HEK293 (cell line): ENCODE results near the gene AGRN.

ENCODE experiments used
- ATF2 ChIP-seq: fragments of 450-650 bp; formaldehyde crosslinking; IDR thresholded peaks from 2 replicates; pipeline ENCODE4 v1.5.1; 2016; ENCODE audit warnings: missing biosample characterization, missing genetic modification characterization, low read depth
- CTCF ChIP-seq: fragments of 450-650 bp; formaldehyde crosslinking; IDR thresholded peaks from 2 replicates; pipeline ENCODE4 v1.5.1; 2016; ENCODE audit warnings: missing biosample characterization, missing genetic modification characterization
- YY1 ChIP-seq: fragments of 450-650 bp; formaldehyde crosslinking; IDR thresholded peaks from 2 replicates; pipeline ENCODE4 v1.5.1; 2018; ENCODE audit warnings: missing biosample characterization, missing genetic modification characterization
- ZNF133 ChIP-seq: fragments of 450-650 bp; formaldehyde crosslinking; IDR thresholded peaks from 2 replicates; pipeline ENCODE4 v1.5.1; 2016; ENCODE audit warnings: missing biosample characterization, missing genetic modification characterization
- ZNF26 ChIP-seq: fragments of 450-650 bp; formaldehyde crosslinking; IDR thresholded peaks from 2 replicates; pipeline ENCODE4 v1.5.1; 2016; ENCODE audit warnings: missing biosample characterization, missing genetic modification characterization
- ZNF423 ChIP-seq: fragments of 450-650 bp; formaldehyde crosslinking; IDR thresholded peaks from 2 replicates; pipeline ENCODE4 v1.5.1; 2016; ENCODE audit warnings: missing biosample characterization, missing genetic modification characterization
- ZNF501 ChIP-seq: fragments of 450-650 bp; formaldehyde crosslinking; IDR thresholded peaks from 2 replicates; pipeline ENCODE4 v1.5.1; 2016; ENCODE audit warnings: missing biosample characterization, missing genetic modification characterization
- ZNF843 ChIP-seq: fragments of 450-650 bp; formaldehyde crosslinking; IDR thresholded peaks from 2 replicates; pipeline ENCODE4 v1.5.1; 2016; ENCODE audit warnings: missing biosample characterization, missing genetic modification characterization
- TF ChIP-seq, protein P1 (sequence below): fragments of 450-650 bp; formaldehyde crosslinking; IDR thresholded peaks from 2 replicates; pipeline ENCODE4 v1.5.1; 2016; ENCODE audit warnings: missing biosample characterization, missing genetic modification characterization
- TF ChIP-seq, protein P2 (sequence below): fragments of 450-650 bp; formaldehyde crosslinking; IDR thresholded peaks from 2 replicates; pipeline ENCODE4 v1.5.1; 2016; ENCODE audit warnings: missing biosample characterization, missing genetic modification characterization, low read depth

DNA sequence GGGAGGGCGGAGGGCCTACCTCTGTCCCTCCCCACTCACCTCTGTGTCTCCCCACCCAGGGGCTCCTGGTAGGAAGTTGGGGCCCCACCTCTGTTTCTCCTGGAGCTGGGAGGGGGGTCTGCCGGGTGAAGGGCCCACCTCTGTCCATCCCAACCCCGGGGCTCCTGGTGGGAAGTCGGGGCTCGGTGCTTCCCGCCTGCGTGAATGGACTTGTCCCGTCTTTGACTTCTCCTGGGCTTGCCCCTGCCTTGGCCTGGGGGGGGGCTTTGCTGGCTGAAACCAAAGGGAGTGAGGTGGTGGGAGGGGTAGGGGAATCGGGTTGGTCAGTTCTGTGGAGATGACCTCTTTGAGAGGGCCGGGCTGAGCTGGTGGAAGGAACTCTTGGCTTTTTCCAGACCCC is 5.8 kb downstream of the AGRN start:
- TF ChIP-seq CTCF (tag by site-specific recombination), result no peak
- no peak for TF ChIP-seq ZNF843 (tag by site-specific recombination)
- TF ChIP-seq ZNF423, result no peak
- TF ChIP-seq ZNF26 (tag by site-specific recombination), result no peak
- no peak for TF ChIP-seq ZNF133 (tag by site-specific recombination)
- no peak for TF ChIP-seq ZNF501
- TF ChIP-seq YY1 (tag by site-specific recombination), result no peak
- TF ChIP-seq, protein P1, sequence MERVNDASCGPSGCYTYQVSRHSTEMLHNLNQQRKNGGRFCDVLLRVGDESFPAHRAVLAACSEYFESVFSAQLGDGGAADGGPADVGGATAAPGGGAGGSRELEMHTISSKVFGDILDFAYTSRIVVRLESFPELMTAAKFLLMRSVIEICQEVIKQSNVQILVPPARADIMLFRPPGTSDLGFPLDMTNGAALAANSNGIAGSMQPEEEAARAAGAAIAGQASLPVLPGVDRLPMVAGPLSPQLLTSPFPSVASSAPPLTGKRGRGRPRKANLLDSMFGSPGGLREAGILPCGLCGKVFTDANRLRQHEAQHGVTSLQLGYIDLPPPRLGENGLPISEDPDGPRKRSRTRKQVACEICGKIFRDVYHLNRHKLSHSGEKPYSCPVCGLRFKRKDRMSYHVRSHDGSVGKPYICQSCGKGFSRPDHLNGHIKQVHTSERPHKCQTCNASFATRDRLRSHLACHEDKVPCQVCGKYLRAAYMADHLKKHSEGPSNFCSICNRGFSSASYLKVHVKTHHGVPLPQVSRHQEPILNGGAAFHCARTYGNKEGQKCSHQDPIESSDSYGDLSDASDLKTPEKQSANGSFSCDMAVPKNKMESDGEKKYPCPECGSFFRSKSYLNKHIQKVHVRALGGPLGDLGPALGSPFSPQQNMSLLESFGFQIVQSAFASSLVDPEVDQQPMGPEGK (tag by site-specific recombination), result no peak
- TF ChIP-seq ATF2 (tag by site-specific recombination), result no peak
- TF ChIP-seq, protein P2, sequence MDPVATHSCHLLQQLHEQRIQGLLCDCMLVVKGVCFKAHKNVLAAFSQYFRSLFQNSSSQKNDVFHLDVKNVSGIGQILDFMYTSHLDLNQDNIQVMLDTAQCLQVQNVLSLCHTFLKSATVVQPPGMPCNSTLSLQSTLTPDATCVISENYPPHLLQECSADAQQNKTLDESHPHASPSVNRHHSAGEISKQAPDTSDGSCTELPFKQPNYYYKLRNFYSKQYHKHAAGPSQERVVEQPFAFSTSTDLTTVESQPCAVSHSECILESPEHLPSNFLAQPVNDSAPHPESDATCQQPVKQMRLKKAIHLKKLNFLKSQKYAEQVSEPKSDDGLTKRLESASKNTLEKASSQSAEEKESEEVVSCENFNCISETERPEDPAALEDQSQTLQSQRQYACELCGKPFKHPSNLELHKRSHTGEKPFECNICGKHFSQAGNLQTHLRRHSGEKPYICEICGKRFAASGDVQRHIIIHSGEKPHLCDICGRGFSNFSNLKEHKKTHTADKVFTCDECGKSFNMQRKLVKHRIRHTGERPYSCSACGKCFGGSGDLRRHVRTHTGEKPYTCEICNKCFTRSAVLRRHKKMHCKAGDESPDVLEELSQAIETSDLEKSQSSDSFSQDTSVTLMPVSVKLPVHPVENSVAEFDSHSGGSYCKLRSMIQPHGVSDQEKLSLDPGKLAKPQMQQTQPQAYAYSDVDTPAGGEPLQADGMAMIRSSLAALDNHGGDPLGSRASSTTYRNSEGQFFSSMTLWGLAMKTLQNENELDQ (tag by site-specific recombination), result no peak
